SHP77 treated with DMSO at 0.1 percent for 48 hours (cell line): Measurements from ENCODE around the gene SIK2.
A peak's percentile ranks its signal among the peaks of the same experiment; 100 is the strongest.
"Not testable (repeated sequence)": the region's sequence is repeated elsewhere in the genome, so short reads cannot be mapped to it uniquely, and the experiment has no call there.

Experiments used
- DNase-seq: peaks from one replicate; lab custom pipeline; 2025; lab: John Stamatoyannopoulos, UW

The SIK2 gene

DNA sequence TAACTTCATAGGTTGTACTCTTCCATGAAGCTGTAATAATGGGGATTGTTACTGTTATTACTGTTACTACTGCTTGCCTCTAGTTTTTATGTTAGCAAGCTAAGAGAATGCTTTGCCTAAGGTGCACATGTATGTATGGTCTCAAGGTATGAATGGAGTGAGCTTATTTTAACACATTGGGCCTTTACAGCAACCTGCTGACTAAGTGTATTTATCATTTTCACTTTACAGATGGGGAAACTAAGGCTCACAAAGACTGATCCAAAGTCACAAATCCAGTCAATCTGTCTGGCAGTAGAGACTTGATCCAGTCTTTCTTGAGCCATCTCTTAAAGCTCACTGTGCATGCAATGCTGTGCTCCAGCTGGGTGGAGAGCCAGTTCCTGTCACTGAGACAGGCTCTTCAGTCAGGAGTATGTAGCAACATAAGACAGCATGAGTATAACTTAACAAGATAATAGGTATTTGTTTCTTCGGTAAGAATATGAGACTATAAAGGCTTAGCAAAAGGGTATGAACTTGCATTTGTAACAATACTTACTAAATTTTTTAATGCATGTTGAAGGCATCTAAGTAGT, 97.4 kb downstream of the SIK2 start:
- no peak for DNase-seq

DNA sequence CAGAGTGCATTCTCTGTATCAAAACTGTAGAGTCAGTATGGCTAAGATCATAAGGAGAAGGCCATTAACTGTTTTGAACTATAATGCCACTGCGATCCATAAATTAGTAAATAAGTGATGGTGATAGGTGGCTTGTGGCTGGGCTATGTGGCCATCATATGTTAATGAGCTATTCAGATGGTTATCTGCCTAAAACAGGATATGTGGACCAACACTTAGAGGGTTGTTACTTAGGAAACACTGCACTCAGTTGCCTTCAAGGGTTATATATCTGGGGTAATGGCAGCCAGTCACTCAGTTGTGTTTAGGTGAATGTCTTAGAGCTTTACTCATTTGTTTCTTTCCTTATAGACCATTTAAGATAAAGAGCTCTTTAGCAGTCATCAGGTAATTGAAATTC, 97.9 kb downstream of the SIK2 start:
- no peak for DNase-seq

DNA sequence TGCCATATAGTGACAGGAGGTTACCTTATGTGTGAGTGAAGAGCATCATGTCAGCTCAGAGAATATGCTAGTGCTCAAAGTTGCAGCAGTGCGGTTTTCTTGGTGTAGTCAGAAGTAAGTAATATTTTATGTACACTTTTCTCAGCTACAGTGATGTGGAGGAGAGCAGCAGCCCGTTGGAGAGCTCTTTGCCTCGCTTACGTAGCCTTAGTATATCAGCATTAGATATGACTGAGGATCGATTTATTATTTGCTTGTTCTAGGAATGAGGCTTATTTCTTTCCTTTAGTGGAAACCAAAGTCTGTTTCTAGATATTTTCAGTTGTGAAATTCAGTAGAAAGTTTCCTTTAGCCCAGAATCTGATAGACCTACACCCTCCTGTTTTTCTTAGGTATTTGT, 100.4 kb downstream of the SIK2 start:
- DNase-seq, result no peak

DNA sequence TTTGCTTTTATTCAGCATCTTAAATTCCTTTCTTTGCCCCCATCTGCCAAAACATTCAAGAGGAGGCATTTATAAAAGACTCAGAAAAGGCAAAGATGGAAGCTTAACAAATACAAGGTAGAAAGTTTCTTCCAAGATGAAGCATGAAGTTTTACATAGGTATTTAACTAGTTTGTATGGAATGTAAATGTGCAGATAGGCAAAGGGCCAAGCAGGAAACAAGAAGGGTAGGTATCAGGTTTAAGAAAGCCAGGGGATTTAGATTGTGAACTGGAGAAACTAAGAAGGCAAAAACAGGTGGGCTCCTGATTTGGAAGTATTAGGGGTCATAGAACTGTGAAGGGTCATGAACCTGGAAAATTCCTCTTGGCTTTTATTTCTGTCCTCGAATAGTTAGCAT, 101.3 kb downstream of the SIK2 start:
- DNase-seq, result no peak

DNA sequence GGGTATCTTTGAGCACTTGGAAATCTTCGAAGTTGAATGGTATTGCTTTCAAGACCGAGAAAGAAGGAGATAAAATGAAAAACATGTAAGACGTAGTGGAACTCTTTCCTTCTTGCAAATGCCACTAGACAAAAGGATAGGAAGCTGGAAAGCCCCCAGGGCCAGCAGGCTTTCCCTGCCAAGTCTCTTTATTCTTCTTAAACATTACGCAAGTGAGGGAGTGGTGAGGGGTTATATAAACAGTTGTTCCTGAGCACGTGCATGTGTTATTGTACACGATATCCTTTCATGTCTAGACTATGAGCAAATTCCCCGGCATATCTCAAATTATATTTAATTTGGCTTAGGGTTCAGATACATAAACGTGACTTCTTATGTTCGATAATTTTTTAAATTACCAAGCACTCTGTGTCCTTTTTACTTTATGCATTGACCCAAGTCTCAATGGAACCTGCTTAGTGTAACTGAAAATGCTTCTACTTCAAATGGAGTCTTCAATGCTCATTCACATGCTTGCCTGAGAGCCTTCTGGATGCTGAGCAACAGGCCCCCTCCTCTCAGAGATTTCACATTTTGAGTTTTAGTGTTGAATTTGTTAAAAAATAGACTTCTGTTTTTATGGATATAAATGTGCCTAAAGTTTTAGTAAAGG, 104.9 kb downstream of the SIK2 start:
- no peak for DNase-seq

DNA sequence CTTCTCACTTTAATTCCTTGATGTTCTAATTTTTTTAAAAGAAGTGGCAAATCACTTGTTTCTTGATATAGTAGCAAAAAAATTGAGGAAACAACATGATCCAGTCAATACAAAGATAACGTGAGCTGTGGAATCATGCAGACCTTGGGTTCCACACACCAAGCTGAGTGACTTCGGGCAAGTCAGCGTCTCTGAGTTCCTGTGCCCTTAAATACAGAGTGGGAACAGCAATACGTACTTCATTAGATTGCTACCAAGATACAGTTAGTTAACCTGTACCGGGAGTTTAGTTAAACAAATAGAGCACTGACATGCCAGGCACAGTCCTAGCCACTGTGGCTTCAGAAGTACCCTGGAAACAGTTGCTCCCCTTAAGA, 105.4 kb downstream of the SIK2 start:
- no peak for DNase-seq

DNA sequence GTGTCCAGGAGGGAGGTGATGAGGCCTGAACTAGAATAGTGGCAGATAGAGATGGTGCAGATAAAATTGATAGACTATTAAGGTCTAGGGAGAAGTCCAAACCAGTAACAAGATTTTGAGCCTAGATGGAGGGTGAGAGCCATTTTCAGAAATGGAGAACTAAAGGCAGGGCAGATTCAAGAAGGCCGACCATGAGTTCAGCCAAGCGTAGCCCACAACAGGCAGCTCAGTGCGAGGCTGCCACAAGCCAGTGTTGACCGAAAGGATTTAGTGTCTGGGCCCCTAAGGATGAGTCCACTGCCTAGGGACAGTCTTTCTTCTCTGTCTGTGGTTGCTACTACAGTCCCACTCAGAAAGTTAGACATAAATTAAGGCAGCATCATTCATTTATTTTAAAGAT, 112.3 kb downstream of the SIK2 start:
- DNase-seq, result no peak

DNA sequence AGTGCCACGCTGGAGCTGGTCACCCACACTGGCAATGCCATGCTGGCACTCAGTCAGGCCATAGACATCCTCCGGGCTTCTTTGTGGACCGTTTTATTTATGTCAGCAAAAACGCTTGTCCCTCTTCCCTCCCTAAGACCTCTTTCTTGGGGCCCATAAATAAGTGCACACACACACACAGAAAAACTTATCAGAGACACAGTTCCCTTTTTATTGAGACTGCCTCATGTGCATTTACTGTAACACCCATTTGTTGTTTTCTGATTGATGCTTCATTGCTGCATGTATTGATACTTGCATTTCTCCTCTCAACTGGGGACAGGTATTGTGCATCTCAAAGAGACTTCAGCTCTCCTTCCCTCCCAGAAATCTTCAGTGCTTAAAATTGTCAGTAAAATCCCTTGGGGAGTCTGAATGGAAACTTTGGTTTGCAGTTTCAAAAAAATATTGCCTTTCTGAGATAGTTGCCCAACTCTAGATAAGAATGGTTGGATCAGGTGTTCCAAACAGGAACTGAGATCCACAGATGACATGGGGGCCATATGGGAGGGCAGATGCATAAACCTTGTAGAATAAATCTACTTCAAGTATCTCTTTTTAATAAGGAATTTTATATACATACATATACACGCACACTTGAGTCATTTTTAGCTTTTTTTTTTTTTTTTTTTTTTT, 113.0 kb downstream of the SIK2 start:
- no peak for DNase-seq

DNA sequence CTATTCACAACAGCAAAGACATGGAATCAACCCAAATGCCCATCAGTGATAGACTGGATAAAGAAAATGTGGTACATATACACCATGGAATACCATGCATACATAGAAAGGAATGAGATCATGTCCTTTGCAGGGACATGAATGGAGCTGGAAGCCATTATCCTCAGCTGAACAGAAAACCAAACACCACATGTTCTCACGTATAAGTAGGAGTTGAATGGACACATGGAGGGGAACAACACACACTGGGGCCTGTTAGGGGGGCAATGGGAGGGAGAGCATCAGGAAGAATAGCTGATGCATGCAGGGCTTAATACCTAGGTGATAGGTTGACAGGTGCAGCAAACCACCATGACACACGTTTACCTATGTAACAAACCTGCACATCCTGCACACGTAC, 115.4 kb downstream of the SIK2 start:
- not testable (repeated sequence) for DNase-seq

DNA sequence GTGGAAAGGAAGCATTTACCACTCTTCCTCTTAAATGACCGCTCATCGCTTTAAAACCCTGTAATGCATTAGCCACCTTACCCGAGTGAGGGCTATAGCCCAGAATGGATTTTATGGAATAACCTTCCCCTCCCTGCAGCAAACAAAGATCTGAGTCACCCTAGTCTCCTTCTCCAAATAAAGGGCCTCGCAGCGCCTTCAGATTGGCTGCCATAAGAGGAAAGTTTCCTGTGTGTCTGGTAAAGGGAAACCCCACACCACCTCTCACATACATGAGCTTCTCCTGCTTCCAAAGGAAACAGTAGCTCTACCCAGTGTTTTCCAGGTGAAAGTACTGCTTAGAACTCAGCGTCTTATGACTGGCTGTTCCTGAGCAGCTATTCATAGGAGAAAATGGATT, 116.2 kb downstream of the SIK2 start:
- DNase-seq, result no peak

DNA sequence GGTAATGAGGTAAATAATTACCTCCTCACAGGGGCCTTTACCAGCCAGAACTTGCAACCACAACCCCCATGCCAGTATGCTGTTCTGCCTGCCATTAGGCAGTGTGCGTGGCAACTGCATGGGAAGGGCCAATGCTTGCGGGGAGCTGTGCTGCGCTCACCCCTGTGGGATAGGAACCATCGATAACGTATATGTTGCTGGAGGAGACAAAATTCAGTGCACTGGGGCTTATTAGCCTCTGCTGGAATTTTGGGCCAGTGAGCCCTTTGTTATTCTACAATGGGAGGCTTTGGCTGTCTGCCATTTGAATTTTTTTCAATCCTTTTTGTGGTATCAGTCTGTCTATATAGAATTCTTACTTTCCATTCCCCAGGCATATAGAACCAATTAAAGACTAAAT, 116.6 kb downstream of the SIK2 start:
- no peak for DNase-seq

DNA sequence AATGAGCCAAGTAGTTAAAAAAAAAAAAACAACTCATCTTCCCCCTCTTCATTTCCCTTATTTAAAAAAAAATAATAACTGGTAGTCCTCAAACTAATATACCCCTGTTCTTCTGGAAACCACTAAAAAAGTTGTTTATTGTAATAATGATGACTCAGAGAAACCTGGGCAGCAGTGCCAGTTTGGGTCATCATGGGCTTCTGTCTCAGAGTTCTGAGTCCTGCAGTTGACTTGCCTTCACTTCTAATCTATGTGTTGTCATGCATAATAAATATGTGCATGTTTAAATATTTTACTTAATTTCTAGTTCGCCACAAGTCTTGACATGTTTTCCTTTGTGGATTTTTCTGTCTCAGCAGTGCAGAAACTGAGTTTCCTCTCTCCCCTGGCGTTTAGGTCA, 117.1 kb downstream of the SIK2 start:
- no peak for DNase-seq

DNA sequence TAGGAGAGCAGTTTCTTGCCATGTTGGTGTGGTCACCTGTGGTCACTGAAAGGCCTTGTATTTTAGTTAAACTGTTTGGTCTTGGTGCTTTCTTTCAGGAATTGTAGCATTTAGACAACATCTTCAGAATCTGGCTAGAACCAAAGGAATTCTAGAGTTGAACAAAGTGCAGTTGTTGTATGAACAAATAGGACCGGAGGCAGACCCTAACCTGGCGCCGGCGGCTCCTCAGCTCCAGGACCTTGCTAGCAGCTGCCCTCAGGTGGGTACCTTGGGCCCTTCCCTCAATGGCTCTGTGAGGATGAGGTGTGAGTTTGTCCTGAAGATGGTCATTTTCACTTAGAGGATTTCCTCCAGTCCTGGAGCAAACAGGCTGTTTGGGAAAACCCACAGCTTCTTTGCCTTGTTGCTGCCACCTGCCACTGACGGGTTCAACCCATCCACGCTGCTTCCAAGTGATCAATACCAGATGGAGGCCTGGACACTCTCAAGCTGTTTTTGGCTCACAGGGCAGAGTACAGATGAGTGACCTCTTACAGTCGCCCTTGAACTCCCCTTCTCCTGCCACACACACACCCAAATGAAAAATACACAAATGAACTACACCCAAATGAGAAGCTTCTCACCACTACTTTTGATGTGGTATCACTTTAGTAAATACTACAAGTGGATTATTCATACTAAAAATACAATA, 118.7 kb downstream of the SIK2 start:
- DNase-seq, result no peak

DNA sequence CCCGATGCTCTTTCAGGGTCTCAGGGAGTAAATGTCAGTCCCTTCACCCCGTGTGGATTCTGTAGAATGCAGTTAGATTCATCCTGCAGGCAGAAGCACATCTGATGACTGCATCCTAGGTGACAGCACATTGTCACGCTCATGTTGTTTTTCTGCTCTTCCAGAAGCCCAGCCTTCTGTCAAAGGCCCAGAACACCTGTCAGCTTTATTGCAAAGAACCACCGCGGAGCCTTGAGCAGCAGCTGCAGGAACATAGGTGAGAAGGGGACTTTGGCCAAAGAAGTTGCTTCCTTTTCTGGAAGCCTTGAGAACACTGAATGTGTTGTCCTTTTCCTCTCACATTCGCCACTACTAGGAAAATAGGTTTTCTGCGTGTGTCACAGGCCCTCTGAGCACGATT, 120.3 kb downstream of the SIK2 start:
- DNase-seq, result no peak

DNA sequence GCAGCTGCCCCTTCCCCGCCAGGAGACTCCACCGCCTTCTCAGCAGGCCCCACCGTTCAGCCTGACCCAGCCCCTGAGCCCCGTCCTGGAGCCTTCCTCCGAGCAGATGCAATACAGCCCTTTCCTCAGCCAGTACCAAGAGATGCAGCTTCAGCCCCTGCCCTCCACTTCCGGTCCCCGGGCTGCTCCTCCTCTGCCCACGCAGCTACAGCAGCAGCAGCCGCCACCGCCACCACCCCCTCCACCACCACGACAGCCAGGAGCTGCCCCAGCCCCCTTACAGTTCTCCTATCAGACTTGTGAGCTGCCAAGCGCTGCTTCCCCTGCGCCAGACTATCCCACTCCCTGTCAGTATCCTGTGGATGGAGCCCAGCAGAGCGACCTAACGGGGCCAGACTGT, 121.3 kb downstream of the SIK2 start:
- DNase-seq, result no peak

DNA sequence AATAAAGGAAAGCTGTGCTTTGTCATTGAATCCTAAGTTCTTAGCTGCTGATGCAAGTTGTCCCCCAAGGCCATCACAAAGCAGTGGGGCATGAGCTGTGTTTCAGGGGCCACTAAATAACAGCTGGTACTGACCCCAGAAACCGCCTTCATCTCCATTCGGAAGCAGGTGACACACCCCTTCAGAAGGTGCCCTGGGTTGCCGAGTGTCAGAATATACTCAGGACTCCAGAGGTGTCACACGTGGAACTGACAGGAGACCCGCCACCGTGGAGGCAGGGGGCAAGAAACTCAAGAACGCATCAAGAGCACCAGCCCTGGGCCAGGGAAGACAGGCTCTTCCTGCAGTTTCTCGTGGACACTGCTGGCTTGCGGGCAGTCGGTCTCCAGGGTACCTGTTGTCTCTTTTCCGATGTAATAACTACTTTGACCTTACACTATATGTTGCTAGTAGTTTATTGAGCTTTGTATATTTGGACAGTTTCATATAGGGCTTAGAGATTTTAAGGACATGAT, 122.4 kb downstream of the SIK2 start:
- DNase-seq, result no peak

DNA sequence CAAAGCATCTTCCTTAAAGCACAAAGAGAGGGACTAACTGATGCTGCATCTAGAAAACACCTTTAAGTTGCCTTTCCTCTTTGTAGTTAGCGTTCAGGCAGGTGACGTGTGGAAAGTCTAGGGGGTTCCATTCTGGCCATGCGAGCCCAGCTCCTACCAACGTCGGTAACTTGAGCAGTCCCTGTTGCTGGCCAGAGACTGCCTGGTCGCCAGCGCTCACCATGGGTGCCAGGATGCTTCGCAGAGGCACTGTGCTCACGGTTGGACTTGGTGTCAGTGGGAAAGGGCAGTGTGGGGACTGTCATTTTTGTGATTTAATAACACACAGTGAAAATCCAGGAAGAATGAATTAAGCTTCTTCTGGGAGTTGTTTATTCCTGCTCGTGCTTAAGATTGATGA, 123.4 kb downstream of the SIK2 start:
- DNase-seq, result no peak

DNA sequence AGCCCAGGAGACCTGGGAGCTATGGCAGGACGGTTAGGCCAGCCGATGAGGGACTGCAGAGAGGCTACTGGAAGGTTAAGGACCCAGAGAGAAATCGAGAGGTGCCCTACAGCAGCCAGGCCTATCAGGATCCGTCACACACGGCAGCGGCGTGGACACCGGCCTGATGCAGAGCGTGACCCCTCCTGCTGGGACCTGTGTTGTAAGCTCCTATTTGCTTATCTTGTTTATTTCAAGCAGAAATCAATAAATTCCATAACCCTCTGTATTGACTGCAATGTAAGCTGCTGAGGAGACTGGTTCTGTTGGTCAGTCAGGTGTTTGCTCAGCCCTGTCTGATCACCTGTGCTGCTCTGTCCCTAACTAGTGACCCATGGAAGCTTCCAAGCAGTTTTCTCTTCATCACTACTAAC, 124.1 kb downstream of the SIK2 start:
- no peak for DNase-seq

DNA sequence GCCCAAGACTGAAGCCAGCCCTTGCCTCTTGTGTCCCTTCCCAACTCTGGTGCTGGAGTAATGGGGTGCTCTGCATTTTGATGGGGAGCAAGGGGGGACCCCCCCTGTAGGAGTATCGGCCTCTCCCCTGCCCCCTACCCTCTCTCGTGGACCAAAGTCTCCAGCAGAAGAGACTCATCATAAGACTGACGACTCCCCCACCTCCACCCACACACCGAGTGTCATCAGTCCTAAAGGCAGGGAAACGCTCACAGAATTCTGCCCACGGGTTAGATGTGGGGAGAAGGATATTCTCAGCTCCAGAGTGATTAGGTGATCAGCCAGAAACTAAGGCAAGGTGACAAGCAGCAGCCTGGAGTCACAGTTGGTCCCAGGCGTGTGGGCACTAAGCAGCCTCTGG, 125.2 kb downstream of the SIK2 start:
- no peak for DNase-seq

DNA sequence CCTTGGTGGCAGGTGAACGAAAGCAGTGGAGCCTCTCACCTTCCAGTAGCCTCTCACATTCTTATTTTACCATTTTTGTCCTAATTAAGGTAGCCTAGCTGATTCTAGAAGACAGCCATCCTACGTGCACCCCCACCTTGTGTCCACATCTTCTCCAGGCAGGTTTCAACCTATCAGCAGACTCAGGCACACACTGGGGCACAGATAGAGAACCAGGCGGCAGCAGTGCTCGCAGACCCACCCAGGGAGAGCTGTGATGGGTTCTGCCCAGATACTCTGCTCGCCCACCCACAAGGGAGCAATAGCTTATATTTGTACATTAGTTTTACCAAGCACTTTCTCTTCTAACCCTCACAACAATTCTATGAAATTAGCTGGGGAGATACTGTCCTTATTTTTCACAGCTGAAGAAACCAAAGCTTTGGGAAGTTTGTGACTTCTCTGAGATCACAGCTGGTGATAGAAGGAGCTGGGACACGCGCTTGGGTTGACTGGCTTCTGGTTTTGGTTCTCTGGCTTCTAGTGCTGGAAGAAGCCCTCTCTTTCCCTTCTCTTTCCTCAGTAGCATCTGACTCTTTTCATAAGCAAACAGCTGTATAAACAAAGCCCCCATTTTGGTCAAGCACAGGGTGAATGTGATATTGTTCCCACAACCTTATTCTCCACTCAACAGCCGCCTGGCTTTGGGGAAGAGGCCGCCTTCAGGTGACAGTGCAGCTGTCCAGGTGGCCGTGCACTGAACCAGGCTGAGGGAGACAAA, 127.0 kb downstream of the SIK2 start:
- peak; percentile 89 for DNase-seq

DNA sequence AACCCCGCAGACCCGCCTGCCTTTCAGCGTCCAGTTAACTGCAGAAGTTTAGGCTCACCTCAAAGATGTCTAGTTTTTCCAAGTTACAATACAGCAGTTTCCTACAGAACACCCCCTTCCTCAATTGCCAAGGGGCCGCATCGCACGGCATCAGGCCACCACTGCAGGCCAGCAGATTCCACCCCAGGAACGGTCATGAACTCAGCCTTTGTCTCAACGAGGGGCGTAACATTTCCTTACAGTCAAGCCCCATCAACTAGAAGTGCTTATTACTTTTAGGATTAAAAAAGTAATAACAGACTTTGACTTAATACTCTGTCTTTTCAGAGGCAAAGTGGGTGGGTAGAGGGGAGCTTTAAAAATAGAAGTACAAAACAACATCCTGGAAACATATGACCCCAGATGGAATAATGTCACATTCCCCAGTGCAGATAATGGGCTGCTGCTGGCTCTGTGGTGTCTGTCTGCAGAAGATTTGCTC, 127.6 kb downstream of the SIK2 start:
- DNase-seq, result peak; percentile 57
